HG03175 (cell line): ENCODE measurements around the gene DNAH6.
"Not testable (repeated sequence)": the region's sequence is repeated elsewhere in the genome, so short reads cannot be mapped to it uniquely, and the experiment has no call there.

Source experiments
- ATAC-seq: cut with Tn5 transposase; IDR thresholded peaks from one replicate; pipeline ENCODE4 v1.9.1; 2021; ENCODE audit warnings: mild to moderate bottlenecking, moderate library complexity; ENCODE audit not compliant: unreplicated experiment

The DNAH6 gene

DNA sequence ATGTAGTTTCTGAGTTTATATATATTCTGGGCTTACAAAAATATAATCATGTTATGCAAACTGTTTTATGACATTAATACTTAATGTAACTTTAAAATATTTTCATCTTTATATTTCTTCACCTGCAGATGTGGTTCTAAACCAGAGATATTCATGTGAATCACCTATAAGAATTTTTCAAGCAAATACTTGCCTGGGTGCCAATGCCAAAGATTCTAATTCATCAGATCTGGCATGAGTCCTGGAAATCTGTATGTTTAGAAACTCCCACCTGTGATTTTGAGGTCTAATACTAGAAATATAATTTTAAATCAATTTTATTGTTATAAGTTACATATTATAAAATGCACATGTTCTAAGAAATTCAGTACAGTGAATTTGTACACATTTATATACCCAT is 19.9 kb upstream of the DNAH6 start:
- no peak for ATAC-seq

DNA sequence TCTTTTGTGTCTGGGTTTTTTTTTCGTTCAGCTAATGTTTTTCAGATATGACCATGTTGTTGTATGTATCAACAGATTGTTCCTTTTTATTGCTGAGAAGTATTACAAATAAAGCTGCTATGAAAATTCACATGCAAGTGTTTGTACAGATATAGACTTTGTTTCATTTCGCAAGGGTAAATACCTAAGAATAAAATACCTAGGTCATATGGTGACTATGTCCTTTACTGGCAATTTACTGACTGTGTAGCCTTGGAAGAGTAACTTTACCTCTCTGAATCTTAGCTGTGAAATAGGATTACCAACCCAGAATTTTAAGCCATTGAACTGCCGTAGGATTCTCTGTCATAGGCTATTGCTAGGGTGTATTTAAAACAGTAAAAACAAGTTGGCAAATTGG is 19.0 kb upstream of the DNAH6 start:
- ATAC-seq: no peak

DNA sequence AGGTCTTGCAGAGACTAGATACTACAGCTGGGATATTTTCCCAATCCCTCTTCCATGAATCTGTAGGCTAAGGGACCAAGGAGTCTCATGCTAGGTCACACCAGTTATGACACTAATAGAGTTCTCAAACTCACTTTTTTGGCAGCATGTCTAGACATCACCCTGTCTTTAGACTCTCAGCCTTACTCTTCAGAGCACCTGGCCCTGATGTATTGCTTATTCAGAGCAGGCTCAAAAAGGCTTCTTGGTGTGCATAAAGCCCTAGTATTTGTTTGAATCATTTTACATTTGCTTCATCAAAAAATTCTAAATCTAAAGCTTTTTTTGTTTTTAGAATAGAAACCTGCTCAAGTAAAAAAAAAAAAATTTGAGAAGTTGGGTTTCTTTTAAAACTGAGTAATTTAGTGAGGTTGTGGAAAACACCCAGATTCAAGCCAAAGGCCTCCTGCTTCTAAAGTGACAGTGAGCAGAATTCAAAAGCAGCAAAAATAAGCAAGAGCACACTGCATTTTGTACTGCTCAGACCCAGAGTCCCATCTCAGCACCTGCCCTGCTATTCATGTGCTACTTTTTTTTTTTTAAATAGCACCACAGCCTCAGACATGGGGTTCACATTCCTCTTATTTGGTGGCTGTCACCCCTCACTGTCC is 18.0 kb upstream of the DNAH6 start:
- ATAC-seq: no peak

DNA sequence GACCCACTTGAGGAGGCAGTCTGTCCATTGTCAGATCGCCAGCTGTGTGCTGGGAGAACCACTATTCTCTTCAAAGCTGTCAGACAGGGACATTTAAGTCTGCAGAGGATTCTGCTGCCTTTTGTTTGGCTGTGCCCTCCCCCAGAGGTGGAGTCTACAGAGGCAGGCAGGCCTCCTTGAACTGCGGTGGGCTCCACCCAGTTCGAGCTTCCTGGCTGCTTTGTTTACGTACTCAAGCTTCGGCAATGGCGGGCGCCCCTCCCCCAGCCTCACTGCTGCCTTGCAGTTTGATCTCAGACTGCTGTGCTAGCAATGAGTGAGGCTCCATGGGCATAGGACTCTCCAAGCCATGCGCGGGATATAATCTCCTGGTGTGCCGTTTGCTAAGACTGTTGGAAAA is 5.3 kb upstream of the DNAH6 start:
- ATAC-seq: not testable (repeated sequence)

GRCh38 chr2:84515788-84516187 is 510 bp upstream of the DNAH6 start:
- no peak for ATAC-seq

DNA sequence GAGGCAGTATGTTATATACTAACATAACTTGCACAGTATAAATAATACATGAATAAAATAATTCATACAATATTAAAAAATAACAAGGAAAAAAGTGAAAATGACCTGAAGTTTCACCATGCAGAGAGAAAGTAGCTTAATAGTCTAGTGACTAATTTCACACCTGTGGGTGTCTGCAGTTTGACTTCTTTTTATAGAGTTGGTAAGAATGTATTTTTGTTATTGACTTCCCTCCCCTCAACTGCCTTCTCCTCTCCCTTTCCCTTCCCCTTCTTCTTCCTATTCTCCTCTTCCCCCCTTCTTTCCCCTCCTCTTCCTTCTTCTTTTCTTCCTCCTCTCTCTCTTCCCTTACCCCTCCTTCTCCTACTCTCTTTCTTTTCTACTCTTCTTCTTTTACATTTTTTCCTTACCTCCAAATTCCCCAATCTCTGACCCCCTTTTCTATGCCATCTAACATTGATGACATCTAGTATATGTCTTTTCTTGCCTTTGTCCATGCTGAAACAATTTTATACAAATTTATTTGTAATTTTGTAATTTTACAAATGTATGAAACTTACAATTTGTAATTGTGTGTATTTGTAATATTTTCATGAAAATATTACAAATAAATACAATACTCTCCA is 3.1 kb downstream of the DNAH6 start:
- ATAC-seq: peak; percentile 32

- ATAC-seq: no peak
These were observed 10.3 kb downstream of the DNAH6 start for GRCh38 chr2:84526562-84526961.

DNA sequence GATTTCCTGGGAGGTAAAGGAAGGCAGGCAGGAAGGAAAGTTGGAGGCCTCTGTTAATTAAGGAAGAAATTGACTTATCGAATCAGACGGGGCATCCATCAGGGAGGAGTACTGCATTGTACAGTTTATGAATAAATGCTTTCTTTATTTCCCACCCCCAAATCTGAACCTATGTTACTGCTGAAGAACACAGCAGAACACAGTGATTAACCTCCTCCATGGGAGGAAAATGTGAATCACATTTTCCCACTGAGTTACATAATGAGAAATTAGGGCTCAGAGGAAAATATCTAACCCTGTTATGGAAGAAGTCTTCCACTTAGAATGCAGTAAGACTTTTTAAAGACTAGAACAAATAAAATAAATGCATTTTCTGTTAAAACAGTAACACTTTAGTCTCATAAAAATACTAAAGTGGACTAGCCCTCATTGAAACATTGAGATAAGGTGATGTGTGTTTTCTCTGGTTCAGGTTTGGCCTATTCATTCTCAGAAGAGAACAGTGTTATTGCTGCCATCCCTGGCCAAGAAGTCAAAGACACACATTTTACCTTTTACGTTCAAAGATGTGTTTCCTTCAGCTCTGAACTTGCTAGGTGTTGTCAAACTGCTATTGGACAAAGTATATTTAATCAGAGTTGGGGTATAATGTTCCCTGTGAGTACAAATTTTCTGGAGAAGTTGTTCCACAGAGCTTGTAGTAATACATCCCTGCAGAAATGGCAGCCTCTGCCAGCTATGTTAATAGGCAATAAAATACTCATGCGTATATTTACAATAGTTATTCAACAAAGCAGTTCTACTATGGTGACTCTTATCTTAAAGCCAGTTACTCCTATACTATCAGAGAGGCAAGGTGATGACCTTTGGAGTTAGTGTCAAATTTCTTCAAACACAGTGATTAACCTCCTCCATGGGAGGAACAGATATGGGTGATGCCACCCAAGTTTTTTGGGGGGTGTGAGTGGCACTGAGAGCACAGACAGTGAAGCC is 11.1 kb downstream of the DNAH6 start:
- ATAC-seq: no peak

DNA sequence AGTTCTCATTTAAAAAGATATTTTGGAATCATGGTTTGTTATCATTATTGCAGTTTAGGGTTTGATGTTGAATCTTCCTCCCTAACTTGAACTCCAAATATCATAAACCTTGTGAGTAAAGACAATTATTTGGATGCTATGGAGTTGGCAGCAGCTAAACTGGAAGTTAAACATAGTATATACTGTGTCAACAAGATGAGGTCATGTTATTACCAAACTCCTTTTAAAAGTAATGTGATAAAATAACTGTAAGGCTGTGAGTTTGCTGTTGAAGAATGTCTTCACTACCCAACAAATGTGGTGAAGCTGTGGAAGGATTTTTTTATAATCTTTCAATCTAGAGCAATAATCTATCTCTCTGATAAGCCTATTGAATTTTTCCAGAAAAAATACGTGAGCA is 16.0 kb downstream of the DNAH6 start:
- ATAC-seq: no peak

DNA sequence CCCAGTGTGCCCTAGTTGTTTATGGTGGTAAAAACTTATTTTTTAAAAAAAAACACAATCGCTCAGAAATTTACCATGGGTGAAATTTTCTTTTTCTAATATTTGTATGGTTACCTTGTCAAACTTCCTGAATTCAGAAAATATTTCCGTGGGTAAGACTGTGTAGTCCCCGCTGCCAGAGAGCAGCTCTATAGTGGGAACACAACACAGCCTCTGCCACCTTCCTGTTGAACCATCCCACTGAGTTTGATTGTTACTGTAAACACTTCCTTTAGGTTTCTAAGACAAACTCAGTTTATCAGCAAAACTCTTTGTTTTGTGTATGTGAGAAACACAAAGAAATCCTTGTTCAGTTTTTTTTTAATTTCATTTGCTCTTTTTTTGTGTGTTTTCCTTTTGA is 17.9 kb downstream of the DNAH6 start:
- no peak for ATAC-seq

GRCh38 chr2:84537251-84537650 is 21.0 kb downstream of the DNAH6 start:
- no peak for ATAC-seq

- ATAC-seq: no peak
These were observed 23.4 kb downstream of the DNAH6 start for GRCh38 chr2:84539729-84540128.

DNA sequence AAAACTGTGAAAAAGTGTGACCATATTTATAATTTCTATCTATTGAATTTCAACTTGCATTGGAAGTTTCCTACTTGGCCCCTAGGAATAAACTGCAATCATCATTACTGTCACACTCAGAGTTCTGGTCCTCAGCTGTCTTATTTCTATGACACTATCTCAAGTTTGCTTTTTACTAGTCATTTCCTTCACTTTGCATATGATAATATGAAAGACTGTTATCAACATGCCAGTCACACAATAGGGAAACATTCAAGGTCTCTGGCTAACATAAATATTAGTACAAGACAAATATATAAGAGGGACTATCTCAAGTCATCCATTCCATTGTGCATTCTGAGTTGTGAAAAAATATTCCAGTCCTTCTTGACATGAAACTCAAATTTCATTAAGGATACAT is 28.7 kb downstream of the DNAH6 start:
- no peak for ATAC-seq

DNA sequence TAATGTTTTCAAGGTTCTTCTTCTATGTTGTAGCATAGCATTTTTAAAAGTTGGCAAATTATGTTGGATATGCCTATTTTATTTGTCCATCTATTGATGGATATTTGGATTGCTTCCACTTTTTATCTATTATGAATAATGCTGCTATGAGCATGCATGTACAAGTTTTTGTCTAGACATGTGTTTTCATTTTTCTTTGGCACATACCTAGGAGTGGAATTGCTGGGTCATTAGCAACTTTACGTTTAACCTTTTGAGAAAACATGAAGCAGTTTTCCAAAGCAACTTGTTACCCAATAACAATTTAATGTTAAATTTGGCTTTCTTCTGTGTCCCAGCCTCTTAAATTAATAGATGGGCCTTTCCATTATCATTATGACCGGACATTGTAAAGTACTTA is 30.3 kb downstream of the DNAH6 start:
- ATAC-seq: no peak

- no peak for ATAC-seq
These were observed 32.0 kb downstream of the DNAH6 start for GRCh38 chr2:84548303-84548702.

DNA sequence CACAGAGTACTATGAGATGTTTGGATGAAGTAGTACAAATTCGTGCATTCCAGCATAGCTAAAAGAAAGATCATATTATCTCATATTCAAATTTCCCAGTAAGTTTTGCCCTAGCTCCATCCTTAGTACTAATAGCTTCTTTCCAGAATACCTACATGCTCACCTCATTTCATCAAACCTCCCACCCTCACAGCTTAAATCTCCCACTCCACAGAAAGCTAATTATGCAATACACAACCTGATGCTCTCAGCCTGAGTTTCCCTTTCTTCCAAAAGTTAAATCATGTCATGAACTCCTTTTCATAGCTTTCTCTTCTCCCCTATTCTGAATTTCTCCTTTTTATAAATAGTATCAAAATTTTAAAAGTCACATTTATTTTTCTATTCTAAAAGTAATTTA is 34.6 kb downstream of the DNAH6 start:
- ATAC-seq: no peak

DNA sequence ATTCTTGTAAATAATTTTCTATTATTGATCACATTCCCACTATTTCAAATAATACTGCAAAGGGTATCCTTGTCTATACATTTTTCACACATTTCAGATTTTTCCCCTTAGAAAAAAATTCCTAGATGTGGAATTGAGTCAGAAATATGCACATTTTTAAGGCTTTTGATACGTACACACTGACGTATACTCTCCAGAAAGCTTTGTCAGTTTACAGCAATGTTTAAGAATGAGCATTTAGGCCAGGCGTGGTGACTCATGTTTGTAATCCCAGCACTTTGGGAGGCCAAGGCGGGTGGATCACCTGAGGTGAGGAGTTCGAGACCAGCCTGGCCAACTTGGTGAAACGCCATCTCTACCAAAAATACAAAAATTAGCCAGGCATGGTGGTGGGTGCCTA is 35.2 kb downstream of the DNAH6 start:
- not testable (repeated sequence) for ATAC-seq

- no peak for ATAC-seq
These were observed 39.9 kb downstream of the DNAH6 start for GRCh38 chr2:84556190-84556589.

DNA sequence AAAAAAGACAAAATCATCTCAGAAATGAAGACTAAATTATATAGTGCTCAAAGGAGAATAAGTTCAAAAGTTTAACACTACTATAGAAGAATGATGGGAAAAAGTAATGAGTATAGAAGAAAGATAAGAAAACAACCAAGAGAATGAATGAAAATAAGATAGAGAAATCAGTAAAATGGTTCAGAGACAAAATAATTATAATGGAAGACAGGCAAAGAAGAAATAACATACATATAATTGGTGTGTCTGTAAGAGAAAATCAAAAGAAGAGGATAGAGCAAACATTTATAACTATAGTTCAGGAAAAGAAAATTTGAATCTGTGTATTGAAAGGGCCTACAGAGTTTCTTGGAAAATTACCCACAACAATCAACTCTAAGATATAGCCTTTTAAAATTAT is 43.5 kb downstream of the DNAH6 start:
- ATAC-seq: no peak

DNA sequence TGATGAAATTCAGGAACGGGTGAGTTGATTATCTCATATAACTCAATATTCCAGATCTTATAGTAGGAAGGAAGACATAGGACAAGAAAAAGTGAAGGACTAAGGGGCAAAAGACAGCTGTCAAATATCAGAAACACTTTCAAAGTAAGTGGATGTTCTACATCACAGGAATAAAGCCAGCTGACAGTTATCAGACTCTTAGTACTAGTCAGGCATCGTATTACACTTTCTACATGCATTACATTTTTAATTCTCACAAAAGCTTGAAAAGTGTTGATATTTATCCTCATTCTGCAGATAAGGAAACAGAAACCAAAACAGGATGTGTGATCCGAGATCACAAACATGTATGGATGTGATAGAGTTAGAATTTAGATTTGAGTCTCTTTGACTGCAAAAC is 63.4 kb downstream of the DNAH6 start:
- no peak for ATAC-seq

DNA sequence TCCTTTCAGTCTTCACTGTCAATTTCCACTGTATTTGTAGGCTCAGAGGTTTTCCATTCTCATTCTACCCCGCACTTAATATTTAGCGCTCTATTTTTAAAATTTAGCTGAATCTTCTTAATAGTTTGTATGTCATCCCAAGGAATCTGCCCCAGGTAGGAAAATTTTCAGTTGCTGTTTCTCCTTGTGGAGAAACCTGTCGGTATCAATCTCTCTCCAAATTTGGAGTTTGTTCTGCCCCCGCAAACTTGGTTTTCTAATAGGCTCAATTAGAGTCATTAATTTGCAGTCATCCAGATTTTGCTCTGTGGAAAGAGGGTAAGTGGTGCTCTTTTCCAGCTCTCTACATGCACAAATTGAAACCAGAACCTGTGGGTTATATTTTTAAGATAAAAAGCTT is 87.6 kb downstream of the DNAH6 start:
- no peak for ATAC-seq

DNA sequence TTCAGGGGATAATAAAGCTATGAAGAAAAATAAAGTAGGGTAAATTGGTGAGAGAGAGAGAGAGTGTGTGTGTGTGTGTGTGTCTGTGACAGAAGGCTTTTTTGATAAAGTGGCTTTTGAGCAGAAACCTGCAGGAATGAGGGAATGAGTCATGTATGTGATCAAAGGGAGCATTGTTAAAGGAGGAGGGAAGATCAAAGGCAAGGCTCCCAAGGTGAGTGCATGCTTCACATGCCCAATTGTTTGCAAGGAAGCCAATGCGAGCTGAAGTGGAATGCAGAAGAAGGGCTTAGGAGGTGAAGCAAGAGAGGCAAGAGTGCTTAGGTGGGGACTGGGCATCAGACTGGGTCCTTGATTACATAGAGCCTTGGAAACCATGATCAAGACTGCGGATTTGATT is 96.8 kb downstream of the DNAH6 start:
- no peak for ATAC-seq
